Measurements from ENCODE around the gene GPR101. TPM values are rescaled to one million over a fixed set of nuclear protein-coding genes. Genes with fewer than 3 reads are reported as not detected.

GPR101 gene
- total RNA-seq, 2 experiments from 2014 or later: not detected

DNA sequence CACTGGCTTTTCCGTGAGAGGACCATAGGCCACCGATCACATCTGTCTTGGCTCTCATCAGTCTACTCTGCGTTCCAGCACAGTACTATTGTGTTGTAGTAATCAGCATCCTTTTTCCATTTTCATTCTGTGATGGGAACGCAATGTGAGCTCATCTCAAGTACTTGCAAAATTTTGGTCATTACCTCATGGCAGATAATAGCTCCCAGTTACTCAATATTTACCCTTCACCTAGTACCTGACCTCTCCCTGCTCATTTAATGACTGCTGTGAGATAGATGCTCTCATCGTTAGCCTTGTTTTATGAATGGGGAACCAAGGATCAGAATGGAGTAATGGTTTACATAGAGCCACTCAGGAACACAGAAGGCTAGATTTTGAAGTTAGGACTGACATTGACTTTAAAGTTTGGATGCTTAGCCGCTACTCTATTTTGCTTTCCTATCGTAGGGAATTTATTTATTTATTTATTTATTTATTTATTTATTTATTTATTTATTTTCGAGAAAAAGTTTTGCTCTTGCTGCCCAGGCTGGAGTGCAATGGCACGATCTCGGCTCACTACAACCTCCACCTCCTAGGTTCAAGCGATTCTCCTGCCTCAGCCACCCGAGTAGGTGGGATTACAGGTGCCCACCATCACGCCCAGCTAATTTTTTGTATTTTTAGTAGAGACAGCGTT, 6.5 kb upstream of the GPR101 start:
- BruUV-seq (replicated peaks): no TSS peak
- DNase-seq (ENCODE audit: low spot score): no peak
- Histone ChIP-seq H3K79me2 (ENCODE audit: insufficient read depth, low read depth, low read length) (no peaks in the 10 kb centered on the region), H3K4me1 (ENCODE audit: insufficient read depth, low read length, poor library complexity, severe bottlenecking) (no peaks in the 10 kb centered on the region), H3K36me3 (ENCODE audit: insufficient read depth, low read length) (no peaks in the 10 kb centered on the region), H3K9me2 (ENCODE audit: insufficient read depth, low read length) (no peaks in the 10 kb centered on the region), H3K9me3 (ENCODE audit: low read length) (no peaks in the 10 kb centered on the region), H2AFZ (ENCODE audit: low read length) (no peak overlapping the region), H3K4me2 (ENCODE audit: low read length) (no peak overlapping the region), H3K4me3 (ENCODE audit: low read depth, low read length, poor library complexity, severe bottlenecking) (no peak overlapping the region), H4K20me1 (ENCODE audit: insufficient read depth, low read length) (no peaks in the 10 kb centered on the region), H3K27ac (ENCODE audit: low read depth, low read length, poor library complexity, severe bottlenecking) (no peak overlapping the region)
- intact Hi-C loops (cut with micrococcal nuclease; ENCODE audit: unreplicated experiment): no loop called here
- TF ChIP-seq, protein P1, sequence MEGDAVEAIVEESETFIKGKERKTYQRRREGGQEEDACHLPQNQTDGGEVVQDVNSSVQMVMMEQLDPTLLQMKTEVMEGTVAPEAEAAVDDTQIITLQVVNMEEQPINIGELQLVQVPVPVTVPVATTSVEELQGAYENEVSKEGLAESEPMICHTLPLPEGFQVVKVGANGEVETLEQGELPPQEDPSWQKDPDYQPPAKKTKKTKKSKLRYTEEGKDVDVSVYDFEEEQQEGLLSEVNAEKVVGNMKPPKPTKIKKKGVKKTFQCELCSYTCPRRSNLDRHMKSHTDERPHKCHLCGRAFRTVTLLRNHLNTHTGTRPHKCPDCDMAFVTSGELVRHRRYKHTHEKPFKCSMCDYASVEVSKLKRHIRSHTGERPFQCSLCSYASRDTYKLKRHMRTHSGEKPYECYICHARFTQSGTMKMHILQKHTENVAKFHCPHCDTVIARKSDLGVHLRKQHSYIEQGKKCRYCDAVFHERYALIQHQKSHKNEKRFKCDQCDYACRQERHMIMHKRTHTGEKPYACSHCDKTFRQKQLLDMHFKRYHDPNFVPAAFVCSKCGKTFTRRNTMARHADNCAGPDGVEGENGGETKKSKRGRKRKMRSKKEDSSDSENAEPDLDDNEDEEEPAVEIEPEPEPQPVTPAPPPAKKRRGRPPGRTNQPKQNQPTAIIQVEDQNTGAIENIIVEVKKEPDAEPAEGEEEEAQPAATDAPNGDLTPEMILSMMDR (conservative IDR thresholded peaks at IDR 0.05; ENCODE audit: low read length): no peak
- TF ChIP-seq EZH2phosphoT487 (IDR thresholded peaks at IDR 0.05; ENCODE audit: borderline replicate concordance, low read depth, low read length): no peak
- CTCF ChIA-PET (ENCODE audit: unreplicated experiment): no interaction called here
- POLR2A ChIA-PET: no interaction called here

- ChIA-PET POLR2A (no interaction called here), CTCF (ENCODE audit: unreplicated experiment) (interaction anchor here (0.6 kb wide), 1 partner anchor 21 kb away, joined by 3 read pairs; no protein-coding TSS in a partner anchor)
- intact Hi-C loops (cut with micrococcal nuclease; ENCODE audit: unreplicated experiment): no loop called here
- Histone ChIP-seq H3K4me2 (ENCODE audit: low read length) (no peak overlapping the region), H4K20me1 (ENCODE audit: insufficient read depth, low read length) (no peaks in the 10 kb centered on the region), H3K9me3 (ENCODE audit: low read length) (no peaks in the 10 kb centered on the region), H3K79me2 (ENCODE audit: insufficient read depth, low read depth, low read length) (no peaks in the 10 kb centered on the region), H3K27ac (ENCODE audit: low read depth, low read length, poor library complexity, severe bottlenecking) (no peak overlapping the region), H3K36me3 (ENCODE audit: insufficient read depth, low read length) (no peaks in the 10 kb centered on the region), H3K9me2 (ENCODE audit: insufficient read depth, low read length) (no peaks in the 10 kb centered on the region), H2AFZ (ENCODE audit: low read length) (no peak overlapping the region), H3K4me1 (ENCODE audit: insufficient read depth, low read length, poor library complexity, severe bottlenecking) (no peaks in the 10 kb centered on the region), H3K4me3 (ENCODE audit: low read depth, low read length, poor library complexity, severe bottlenecking) (no peak overlapping the region)
- BruUV-seq (replicated peaks): no TSS peak
- DNase-seq (ENCODE audit: low spot score): no peak
- no peak for TF ChIP-seq EZH2phosphoT487 (IDR thresholded peaks at IDR 0.05; ENCODE audit: borderline replicate concordance, low read depth, low read length)
- TF ChIP-seq, protein P1 (conservative IDR thresholded peaks at IDR 0.05; ENCODE audit: low read length): no peak
Observed at GRCh38 chrX:137034508-137034872, 695 bp upstream of the GPR101 start.
